SU-DHL-6 (cell line): ENCODE data around the gene SLC19A3.

Experiments used
- H2AFZ ChIP-seq: fragments of 200-600 bp; sonication (generic); 2 replicates; pipeline ENCODE4 v1.6.1; 2014; ENCODE audit warnings: low read depth, mild to moderate bottlenecking, moderate library complexity, mixed read lengths, antibody characterized with exemption, low read length; ENCODE audit not compliant: severe bottlenecking
- H3F3A ChIP-seq: fragments of 200-600 bp; shearing (Covaris generic); 2 replicates; pipeline ENCODE4 v1.6.0; 2016; ENCODE audit warnings: antibody characterized with exemption, mild to moderate bottlenecking; ENCODE audit not compliant: insufficient read depth
- H3K27ac ChIP-seq: fragments of 200-600 bp; sonication (generic); 2 replicates; pipeline ENCODE4 v1.5.1; 2016; ENCODE audit warnings: low read depth, mild to moderate bottlenecking, low read length, moderate library complexity, mixed read lengths
- H3K27me3 ChIP-seq: fragments of 200-600 bp; sonication (generic), shearing (Covaris generic); 2 replicates; pipeline ENCODE4 v1.6.0; 2014; ENCODE audit warnings: mild to moderate bottlenecking, low read length
- H3K36me3 ChIP-seq: fragments of 200-600 bp; sonication (generic); 2 replicates; pipeline ENCODE4 v1.6.1; 2014; ENCODE audit warnings: mild to moderate bottlenecking, low read length, mixed read lengths
- H3K4me2 ChIP-seq: fragments of 300-600, 200-600 bp; shearing (Covaris generic), sonication (generic); 2 replicates; pipeline ENCODE4 v1.6.0; 2014; ENCODE audit warnings: low read length, low read depth, mild to moderate bottlenecking; ENCODE audit not compliant: poor library complexity, severe bottlenecking
- H3K4me3 ChIP-seq: fragments of 200-600 bp; sonication (generic); 2 replicates; pipeline ENCODE4 v1.5.1; 2014; ENCODE audit warnings: antibody characterized with exemption, low read length, mild to moderate bottlenecking, mixed read lengths; ENCODE audit not compliant: insufficient read depth, poor library complexity, severe bottlenecking
- H3K79me2 ChIP-seq: fragments of 200-600 bp; sonication (generic); 2 replicates; pipeline ENCODE4 v1.6.1; 2014; ENCODE audit warnings: mild to moderate bottlenecking, low read length, moderate library complexity; ENCODE audit not compliant: insufficient read depth
- H3K9ac ChIP-seq: fragments of 200-600 bp; sonication (generic); 2 replicates; pipeline ENCODE4 v1.7.0; 2014; ENCODE audit warnings: mild to moderate bottlenecking, low read length
- H3K9me2 ChIP-seq: fragments of 200-600 bp; sonication (generic); replicated peaks from 2 replicates; pipeline ENCODE4 v1.6.1; 2014; ENCODE audit warnings: low read length; ENCODE audit not compliant: insufficient read depth
- H3K9me3 ChIP-seq: fragments of 200-600 bp; sonication (generic); 2 replicates; pipeline ENCODE4 v1.6.1; 2014; ENCODE audit warnings: low read length, mixed read lengths; ENCODE audit not compliant: insufficient read depth
- H4K20me1 ChIP-seq: fragments of 200-600 bp; sonication (generic); 2 replicates; pipeline ENCODE4 v1.6.1; 2014; ENCODE audit warnings: low read depth, mild to moderate bottlenecking, antibody characterized with exemption, low read length, moderate library complexity, mixed read lengths
- EZH2phosphoT487 ChIP-seq: fragments of 200-600 bp; sonication (generic), shearing (Covaris generic); conservative IDR thresholded peaks from 2 replicates; pipeline ENCODE4 v1.6.1; 2018; ENCODE audit warnings: mild to moderate bottlenecking, antibody characterized with exemption, low read length, moderate library complexity, mixed read lengths
- TF ChIP-seq, protein P1 (sequence below): fragments of 200-600 bp; sonication (generic); IDR thresholded peaks from one replicate; pipeline ENCODE4 v1.5.1; 2017; ENCODE audit warnings: antibody characterized with exemption, mild to moderate bottlenecking, low read length, moderate library complexity; ENCODE audit not compliant: insufficient read depth, poor library complexity, severe bottlenecking

SLC19A3 gene

DNA sequence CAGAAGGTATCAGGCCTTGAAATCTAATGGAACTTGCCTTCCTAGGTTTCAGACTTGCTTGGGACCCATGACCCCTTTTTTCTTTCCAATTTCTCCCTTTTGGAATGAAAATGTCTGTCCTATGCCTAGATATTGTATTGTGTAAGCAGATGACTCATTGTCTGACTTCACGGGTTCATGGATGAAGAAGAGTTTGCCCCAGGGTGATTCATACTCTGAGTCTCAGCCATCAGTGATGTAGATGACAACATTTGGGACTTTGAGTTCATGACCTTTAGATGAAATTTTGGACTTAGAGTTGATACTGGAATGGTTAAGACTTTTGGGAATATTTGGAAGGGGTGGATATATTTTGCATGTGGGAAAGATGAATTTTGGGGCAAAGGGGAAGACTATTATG is 62.4 kb downstream of the SLC19A3 start:
- H3K36me3 ChIP-seq: no peaks in the 10 kb centered on the region

DNA sequence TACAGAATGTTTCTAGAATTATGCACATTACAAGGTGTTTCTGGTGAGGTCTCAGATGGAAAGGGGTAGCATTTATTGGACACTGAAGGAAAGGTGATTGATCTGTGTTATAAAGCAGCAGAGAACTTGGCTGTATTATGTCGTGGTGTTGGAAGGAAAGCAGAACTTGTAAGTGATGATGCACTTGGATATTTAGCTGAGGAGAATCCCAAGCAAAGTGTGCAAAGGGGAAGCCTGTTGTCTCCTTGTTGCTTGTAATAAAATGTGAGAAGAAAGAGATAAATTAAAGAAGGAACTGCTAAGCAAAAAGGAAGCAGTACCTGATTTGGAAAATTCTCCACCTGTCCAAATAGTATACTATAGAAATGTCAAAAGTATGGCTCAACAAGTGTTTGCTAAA is 63.4 kb downstream of the SLC19A3 start:
- H3K9me3 ChIP-seq: no peaks in the 10 kb centered on the region
- no peaks in the 10 kb centered on the region for H3K27me3 ChIP-seq
- H3K4me3 ChIP-seq: no peak overlapping the region
- no peaks in the 10 kb centered on the region for H3F3A ChIP-seq
- H4K20me1 ChIP-seq: no peaks in the 10 kb centered on the region
- no peak overlapping the region for H2AFZ ChIP-seq
- H3K79me2 ChIP-seq: no peaks in the 10 kb centered on the region
- no peak overlapping the region for H3K27ac ChIP-seq
- H3K4me2 ChIP-seq: no peak overlapping the region
- TF ChIP-seq, protein P1, sequence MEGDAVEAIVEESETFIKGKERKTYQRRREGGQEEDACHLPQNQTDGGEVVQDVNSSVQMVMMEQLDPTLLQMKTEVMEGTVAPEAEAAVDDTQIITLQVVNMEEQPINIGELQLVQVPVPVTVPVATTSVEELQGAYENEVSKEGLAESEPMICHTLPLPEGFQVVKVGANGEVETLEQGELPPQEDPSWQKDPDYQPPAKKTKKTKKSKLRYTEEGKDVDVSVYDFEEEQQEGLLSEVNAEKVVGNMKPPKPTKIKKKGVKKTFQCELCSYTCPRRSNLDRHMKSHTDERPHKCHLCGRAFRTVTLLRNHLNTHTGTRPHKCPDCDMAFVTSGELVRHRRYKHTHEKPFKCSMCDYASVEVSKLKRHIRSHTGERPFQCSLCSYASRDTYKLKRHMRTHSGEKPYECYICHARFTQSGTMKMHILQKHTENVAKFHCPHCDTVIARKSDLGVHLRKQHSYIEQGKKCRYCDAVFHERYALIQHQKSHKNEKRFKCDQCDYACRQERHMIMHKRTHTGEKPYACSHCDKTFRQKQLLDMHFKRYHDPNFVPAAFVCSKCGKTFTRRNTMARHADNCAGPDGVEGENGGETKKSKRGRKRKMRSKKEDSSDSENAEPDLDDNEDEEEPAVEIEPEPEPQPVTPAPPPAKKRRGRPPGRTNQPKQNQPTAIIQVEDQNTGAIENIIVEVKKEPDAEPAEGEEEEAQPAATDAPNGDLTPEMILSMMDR: no peak
- TF ChIP-seq EZH2phosphoT487: no peak
- no peaks in the 10 kb centered on the region for H3K9me2 ChIP-seq
- H3K36me3 ChIP-seq: no peaks in the 10 kb centered on the region
- no peak overlapping the region for H3K9ac ChIP-seq

More for the DNA sequence above, 62.4 kb downstream of the SLC19A3 start:
- no peak overlapping the region for H3K4me2 ChIP-seq
- no peaks in the 10 kb centered on the region for H4K20me1 ChIP-seq
- TF ChIP-seq, protein P1: no peak
- TF ChIP-seq EZH2phosphoT487: no peak
- H3K4me3 ChIP-seq: no peak overlapping the region
- H3K9me2 ChIP-seq: no peaks in the 10 kb centered on the region
- no peaks in the 10 kb centered on the region for H3K79me2 ChIP-seq
- H2AFZ ChIP-seq: no peak overlapping the region
- H3K27ac ChIP-seq: no peak overlapping the region
- no peaks in the 10 kb centered on the region for H3K27me3 ChIP-seq
- no peaks in the 10 kb centered on the region for H3K9me3 ChIP-seq
- no peak overlapping the region for H3K9ac ChIP-seq
- H3F3A ChIP-seq: no peaks in the 10 kb centered on the region

GRCh38 chr2:227653419-227653818 is 64.4 kb downstream of the SLC19A3 start:
- Histone ChIP-seq H3K4me3 (no peak overlapping the region), H2AFZ (no peak overlapping the region), H3K36me3 (no peaks in the 10 kb centered on the region), H4K20me1 (no peaks in the 10 kb centered on the region), H3F3A (no peaks in the 10 kb centered on the region), H3K27me3 (no peaks in the 10 kb centered on the region), H3K4me2 (no peak overlapping the region), H3K27ac (no peak overlapping the region), H3K9me3 (no peaks in the 10 kb centered on the region), H3K9ac (no peak overlapping the region), H3K79me2 (no peaks in the 10 kb centered on the region), H3K9me2 (no peaks in the 10 kb centered on the region)
- TF ChIP-seq, protein P1: no peak
- TF ChIP-seq EZH2phosphoT487: no peak
